Measurements from ENCODE around the gene RNF38.
"Not testable (repeated sequence)": the region's sequence is repeated elsewhere in the genome, so short reads cannot be mapped to it uniquely, and the experiment has no call there.

RNF38 gene

DNA sequence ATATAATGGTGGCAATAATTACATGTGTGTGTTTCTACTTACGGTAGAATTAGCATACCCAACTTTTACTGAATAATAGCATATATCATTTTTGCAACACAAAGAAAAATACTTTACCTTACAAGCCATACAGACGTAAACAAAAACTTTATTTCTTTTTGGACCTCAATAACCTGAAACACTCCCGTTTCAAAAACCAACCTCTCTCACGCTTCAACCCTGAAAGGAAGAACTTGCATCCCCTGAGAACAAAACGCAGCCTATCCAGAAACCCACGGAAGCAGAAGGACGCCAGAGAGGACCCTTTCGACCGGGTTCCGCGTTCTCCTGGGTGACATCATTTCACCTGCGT lies at the start of gene RNF38:
Gene RNF38, minus strand, starts transcription at position 290 of the 352 bp plus-strand sequence. Its CDS starts 161 bp downstream, at position 129.
- peak; percentile 37 for DNase-seq (ENCODE audit: low read depth, low spot score)

DNA sequence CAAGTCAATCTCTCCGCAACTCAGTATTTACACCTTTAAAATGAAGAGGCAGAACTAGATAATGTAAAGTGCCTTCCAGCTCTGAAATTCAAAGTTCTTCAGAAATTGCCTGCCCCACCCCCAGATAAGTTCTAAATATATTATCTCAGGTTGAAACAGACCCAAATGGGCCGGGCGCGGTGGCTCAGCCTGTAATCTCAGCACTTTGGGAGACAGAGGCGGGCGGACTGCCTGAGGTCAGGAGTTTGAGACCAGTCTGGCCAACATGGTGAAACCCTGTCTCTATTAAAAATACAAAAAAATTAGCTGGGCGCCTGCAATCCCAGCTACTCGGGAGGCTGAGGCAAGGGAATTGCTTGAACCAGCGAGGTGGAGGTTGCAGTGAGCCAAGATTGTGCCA lies 48.5 kb upstream of the RNF38 start:
- not testable (repeated sequence) for DNase-seq (ENCODE audit: low read depth, low spot score)

GRCh38 chr9:36448017-36448416 lies 47.9 kb upstream of the RNF38 start:
- DNase-seq (ENCODE audit: low read depth, low spot score) = no peak

DNA sequence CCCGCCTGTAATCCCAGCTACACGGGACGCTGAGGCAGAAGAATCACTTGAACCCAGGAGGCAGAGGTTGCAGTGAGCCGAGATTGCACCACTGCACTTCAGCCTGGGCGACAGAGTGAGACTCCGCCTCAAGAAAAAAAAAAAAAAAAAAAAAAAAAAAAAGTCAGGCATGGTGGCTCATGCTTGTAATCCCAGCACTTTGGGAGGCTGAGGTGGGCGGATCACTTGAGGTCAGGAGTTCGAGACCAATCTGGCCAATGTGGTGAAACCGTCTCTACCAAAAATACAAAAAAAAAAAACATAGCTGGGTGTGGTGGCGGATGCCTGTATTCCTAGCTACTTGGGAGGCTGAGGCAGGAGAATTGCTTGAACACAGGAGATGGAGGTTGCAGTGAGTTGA lies 46.6 kb upstream of the RNF38 start:
- DNase-seq (ENCODE audit: low read depth, low spot score) = not testable (repeated sequence)

- no peak for DNase-seq (ENCODE audit: low read depth, low spot score)
Observed at GRCh38 chr9:36445800-36446361, 45.8 kb upstream of the RNF38 start.

DNA sequence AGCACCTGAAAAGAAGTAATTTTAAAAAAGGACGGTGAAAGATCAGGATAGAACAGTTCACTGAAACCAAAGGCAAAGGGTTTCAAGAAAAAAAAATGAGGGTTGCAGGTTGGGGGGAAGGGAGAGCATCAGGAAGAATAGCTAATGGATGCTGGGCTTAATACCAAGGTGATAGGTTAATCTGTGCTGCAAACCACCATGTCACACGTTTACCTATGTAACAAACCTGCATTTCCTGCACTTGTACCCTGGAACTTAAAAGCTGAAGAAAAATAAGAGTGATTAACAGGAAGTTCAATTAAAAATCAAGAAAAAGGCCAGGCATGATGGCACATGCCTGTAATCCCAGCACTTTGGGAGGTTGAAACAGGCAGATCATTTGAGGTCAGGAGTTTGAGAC lies 44.1 kb upstream of the RNF38 start:
- no peak for DNase-seq (ENCODE audit: low read depth, low spot score)

- no peak for DNase-seq (ENCODE audit: low read depth, low spot score)
Observed at GRCh38 chr9:36443581-36443980, 43.5 kb upstream of the RNF38 start.

DNA sequence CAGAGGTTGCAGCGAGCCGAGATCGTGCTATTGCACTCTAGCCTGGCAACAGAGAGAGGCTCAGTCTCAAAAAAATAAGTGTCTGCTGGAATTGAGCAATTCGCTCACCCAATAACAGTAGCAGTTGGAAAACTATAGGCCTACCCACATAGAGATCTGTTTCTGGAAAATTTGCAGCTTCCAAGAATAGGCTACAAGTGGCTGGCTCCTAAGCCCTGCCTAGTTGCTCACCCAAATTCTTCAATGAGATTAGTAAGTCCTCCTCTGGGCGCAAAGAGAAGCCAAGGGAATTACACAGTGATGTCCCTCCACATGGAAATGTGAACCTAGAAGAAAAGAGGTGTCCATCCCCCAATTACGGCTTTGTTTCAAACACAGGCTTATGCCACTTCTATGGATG lies 42.6 kb upstream of the RNF38 start:
- no peak for DNase-seq (ENCODE audit: low read depth, low spot score)

DNA sequence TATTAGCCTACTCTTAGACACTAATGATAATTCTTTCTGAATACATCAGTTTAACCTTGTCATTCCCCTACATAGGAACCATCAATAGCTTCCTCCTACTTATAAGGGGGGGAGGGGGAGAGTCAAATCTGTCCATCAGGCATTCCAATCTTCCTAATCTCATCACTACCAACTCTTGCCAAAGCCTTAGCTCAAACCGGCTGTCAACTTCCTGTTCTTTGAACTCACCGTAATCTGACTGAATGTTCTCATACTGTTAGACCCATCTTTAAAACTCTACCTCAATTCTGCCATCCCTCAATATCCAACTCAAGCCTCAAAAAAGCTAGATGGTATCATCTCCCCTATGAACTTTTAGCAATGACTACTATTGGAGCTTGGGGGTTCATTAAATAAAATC lies 41.9 kb upstream of the RNF38 start:
- no peak for DNase-seq (ENCODE audit: low read depth, low spot score)

- no peak for DNase-seq (ENCODE audit: low read depth, low spot score)
Observed at GRCh38 chr9:36438536-36439236, 38.6 kb upstream of the RNF38 start.

- DNase-seq (ENCODE audit: low read depth, low spot score) = no peak
Observed at GRCh38 chr9:36437790-36438189, 37.7 kb upstream of the RNF38 start.

DNA sequence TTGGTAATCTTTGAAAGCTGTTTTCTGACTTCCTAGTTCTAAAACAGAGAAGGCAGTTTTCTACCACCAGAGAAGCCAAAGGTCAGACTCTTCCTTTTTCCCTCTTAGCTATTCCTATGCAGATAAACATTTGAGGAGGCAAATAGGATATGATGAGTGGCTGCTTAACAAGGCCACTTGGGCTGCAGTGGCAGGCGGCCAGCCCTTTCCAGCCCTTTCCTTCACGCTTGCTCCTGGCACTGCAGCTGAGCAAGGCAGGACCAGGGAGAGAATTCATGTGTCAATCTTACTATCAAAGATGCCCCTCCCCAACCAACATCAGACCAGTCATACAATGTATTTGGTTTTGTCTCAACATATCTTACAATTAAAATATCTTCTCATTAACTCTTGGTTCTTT lies 36.8 kb upstream of the RNF38 start:
- no peak for DNase-seq (ENCODE audit: low read depth, low spot score)

- no peak for DNase-seq (ENCODE audit: low read depth, low spot score)
Observed at GRCh38 chr9:36433386-36433785, 33.3 kb upstream of the RNF38 start.

GRCh38 chr9:36431078-36431477 lies 31.0 kb upstream of the RNF38 start:
- DNase-seq (ENCODE audit: low read depth, low spot score) = no peak

DNA sequence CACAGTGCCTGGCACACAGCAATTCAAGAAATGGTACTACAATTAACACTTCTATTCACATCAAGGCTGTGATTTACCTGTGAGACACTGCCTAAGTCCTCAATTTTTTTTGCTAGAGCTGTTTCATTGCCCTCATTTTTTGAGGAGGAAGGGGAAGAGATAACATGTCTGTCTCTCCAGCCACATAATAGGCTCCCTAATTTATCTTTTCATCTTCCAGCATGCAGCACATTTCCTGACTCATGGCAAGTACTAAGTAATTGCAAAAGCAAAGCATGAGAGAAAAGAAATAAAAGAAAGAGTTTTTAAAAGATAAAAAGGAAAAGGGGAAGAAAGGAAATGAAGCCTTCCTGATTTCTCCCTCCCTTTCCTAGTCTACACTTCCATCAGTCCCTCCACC lies 26.9 kb upstream of the RNF38 start:
- DNase-seq (ENCODE audit: low read depth, low spot score) = no peak

DNA sequence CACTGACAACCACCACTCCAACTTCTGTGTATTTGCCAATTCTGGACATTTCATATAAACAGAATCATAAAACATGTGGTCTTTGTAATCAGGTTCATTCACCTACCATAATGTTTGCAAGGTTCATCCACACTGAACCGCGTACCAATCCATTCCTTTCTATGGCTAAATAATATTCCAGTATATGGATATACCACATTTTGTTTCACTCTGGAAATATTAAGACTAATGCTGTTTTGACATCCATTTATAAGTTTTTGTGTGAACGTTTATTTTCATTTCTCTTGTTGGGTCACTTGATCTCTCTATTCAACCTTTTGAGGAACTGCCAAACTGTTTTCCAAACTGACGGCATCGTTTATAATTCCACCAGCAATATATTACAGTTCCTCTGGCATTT lies 26.3 kb upstream of the RNF38 start:
- no peak for DNase-seq (ENCODE audit: low read depth, low spot score)

- DNase-seq (ENCODE audit: low read depth, low spot score) = no peak
Observed at GRCh38 chr9:36424289-36425055, 24.4 kb upstream of the RNF38 start.

GRCh38 chr9:36423206-36423605 lies 23.1 kb upstream of the RNF38 start:
- DNase-seq (ENCODE audit: low read depth, low spot score) = no peak

GRCh38 chr9:36416890-36417289 lies 16.8 kb upstream of the RNF38 start:
- no peak for DNase-seq (ENCODE audit: low read depth, low spot score)

DNA sequence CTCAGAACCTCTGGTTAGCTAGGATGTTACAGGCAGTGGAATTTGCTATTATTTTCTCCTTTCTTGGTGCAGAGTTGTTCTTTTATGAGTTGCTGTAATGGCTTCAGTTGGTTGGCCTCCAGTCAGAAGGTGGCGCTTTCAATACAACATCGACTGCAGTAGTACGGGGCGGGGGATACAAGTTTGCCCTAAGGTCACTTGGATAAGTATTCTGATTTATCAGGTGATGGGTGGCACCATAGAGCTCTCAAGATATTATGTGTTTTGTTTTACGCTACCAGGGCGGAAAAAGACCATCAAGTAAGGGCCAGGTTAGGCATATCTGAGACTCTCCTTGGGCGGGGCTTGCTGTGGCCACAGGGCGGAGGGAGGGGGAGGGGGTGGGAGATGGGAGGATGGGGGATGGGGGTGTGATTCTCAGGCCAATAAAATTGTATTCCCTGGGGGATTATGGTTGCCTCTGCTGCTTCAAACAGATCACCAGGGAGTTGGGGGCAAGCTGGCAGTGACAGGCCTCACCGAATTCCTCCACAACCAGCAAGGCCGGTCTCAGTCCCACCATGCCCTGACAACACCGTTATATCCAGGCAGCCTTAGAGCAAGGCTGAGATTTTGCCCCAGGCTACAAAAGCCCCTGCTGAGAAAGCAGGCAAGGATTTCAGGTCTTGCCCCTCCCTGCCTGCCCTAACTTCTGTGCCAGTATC lies 15.9 kb upstream of the RNF38 start:
- DNase-seq (ENCODE audit: low read depth, low spot score) = no peak

DNA sequence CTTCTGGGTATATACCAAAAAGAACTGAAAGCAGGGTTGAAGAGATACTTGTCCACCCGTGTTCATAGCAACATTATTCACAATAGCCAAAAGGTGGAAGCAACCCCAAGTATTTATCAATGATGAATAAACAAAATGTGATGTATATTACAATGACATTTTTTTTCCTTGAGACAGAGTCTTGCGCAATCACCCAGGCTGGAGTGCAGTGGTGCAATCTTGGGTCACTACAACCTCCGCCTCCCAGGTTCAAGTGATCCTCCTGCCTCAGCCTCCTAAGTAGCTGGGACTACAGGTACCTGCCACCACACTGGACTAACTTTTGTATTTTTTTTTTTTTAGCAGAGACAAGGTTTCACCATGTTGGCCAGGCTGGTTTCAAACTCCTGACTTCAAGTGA lies 11.3 kb upstream of the RNF38 start:
- not testable (repeated sequence) for DNase-seq (ENCODE audit: low read depth, low spot score)

DNA sequence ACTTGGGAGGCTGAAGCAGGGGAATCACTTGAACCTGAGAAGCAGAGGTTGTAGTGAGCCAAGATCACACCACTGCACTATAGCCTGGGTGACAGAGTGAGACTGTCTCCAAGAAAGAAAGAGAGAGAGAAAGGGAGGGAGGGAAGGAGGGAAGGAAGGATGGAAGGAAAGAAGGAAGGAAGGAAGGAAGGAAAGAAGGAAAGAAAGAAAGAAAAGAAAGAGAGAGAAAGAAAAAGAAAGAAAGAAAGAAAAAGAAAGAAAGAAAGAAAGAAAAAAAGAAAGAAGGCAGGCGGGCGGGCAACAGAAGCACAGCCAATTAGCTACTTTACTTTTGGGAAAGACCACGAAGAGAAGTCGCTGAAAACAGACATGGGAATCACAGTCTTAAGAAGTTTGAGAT lies 9.0 kb upstream of the RNF38 start:
- not testable (repeated sequence) for DNase-seq (ENCODE audit: low read depth, low spot score)
